Forelimb muscle (tissue), 1 donor: ENCODE results near the gene MAGOHB. TPM values are rescaled to one million over a fixed set of nuclear protein-coding genes. Genes with fewer than 3 reads are reported as not detected.
"Not testable (repeated sequence)": the region's sequence is repeated elsewhere in the genome, so short reads cannot be mapped to it uniquely, and the experiment has no call there.

Experiments used
- DNase-seq: peaks from one replicate; pipeline ENCODE4 v3.0.0-alpha.2; 2013; ENCODE audit warnings: low read depth
- polyA plus RNA-seq: library from polyadenylated mRNA; unstranded; fragments of 120-200 nt; gene quantifications from one replicate; pipeline ENCODE4 v1.2.1, GENCODE V29; 2013; ENCODE audit not compliant: insufficient read length

The MAGOHB gene
- 20.2 TPM for polyA plus RNA-seq

DNA sequence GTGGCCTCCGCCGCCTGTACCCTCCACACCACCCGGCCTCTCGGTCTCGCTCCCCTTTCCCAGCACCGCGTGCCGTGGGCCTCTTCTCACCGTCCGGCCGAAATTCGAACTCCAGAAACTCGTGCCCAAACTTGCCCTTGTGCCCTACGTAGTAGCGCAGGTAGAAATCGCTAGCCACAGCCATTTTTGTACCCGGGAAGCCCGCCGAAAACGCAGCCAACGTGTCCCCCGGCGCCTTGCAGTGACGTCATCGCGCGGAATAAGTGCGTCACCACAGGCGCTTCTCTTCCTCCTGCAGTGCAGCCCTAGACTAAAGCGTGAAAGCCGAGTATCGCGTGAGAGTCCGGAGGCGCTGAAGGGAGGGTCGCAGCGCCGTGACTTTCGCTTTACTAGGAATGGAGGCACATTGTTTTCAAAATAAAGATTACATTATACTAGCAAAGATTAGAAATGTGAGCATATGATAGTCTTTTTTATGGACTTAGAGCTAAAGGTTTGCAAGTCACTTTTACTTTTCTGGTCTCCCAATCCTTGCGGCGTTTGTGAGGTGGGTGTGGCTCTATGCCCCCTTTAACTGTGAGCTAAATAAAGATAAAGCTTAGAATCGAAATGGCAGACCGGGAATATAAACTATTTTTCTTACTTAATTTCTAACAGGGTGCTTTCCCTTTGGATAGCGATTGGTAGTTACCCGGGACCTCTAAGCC is at the start of gene MAGOHB:
Gene MAGOHB (minus strand): TSS at position 261 of the 707 bp plus-strand sequence. CDS start 77 bp downstream, at position 184.
- DNase-seq: peak; percentile 93

- DNase-seq: no peak
Measured at GRCh38 chr12:10661338-10661737, 47.9 kb upstream of the MAGOHB start.

DNA sequence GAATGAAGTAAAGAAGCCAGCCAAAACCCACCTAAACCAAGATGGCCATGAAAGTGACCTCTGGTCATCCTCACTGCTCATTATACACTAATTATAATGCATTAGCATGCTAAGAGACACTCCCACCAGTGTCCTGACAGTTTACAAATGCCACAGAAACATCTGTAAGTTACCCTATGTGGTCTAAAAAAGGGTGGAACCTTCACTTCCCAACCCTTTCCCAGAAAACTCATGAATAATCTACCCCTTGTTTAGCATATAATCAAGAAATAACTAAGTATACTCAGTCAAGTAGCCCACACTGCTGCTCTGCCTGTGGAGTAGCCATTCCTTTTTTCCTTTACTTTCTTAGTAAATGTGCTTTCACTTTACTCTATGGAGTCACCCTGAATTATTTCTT is 40.6 kb upstream of the MAGOHB start:
- DNase-seq: no peak

DNA sequence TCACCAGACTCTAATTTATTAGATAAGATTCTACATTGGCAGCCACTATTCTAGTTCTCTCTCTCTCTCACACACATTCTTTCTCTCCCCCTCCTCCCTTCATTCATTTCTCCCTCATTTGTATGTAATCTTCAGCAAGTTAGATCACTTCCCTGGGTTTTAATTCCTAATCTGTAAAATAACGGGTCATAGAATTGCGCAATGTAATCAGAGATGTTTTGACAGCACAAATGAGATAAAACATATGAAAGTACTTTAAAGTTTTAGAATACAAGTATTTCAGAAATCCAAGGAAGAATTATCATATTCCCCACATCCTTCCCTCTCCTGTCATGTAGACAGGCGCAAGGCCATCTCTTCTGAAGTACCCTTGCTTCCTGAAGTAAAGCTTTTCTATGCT is 38.8 kb upstream of the MAGOHB start:
- no peak for DNase-seq

DNA sequence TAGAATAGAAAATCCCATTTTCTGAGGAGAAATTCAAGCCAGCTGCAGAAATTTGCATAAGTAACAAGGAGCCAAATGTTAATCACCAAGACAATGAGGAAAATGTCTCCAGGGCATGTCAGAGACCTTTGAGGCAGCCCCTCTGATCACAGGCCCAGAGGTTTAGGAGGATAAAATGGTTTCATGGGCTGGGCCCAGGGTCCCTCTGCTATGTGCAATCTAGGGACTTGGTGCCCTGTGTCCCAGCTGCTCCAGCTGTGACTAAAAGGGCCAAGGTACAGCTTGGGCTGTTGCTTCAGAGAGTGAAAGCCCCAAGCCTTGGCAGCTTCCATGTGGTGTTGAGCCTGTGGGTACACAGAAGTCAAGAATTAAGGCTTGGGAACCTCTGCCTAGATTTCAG is 33.2 kb upstream of the MAGOHB start:
- not testable (repeated sequence) for DNase-seq

DNA sequence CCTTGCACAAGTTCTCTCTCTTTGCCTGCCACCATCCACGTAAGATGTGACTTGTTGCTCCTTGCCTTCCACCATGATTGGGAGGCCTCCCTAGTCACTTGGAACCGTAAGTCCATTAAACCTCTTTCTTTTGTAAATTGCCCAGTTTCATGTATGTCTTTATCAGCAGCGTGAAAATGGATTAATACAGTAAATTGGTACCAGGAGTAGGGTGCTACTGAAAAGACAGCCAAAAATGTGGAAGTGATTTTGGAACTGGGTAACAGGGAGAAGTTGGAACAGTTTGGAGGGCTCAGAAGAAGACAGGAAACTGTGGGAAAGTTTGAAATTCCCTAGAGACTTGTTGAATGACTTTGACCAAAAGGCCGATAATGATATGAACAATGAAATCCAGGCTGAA is 32.5 kb upstream of the MAGOHB start:
- DNase-seq: no peak

DNA sequence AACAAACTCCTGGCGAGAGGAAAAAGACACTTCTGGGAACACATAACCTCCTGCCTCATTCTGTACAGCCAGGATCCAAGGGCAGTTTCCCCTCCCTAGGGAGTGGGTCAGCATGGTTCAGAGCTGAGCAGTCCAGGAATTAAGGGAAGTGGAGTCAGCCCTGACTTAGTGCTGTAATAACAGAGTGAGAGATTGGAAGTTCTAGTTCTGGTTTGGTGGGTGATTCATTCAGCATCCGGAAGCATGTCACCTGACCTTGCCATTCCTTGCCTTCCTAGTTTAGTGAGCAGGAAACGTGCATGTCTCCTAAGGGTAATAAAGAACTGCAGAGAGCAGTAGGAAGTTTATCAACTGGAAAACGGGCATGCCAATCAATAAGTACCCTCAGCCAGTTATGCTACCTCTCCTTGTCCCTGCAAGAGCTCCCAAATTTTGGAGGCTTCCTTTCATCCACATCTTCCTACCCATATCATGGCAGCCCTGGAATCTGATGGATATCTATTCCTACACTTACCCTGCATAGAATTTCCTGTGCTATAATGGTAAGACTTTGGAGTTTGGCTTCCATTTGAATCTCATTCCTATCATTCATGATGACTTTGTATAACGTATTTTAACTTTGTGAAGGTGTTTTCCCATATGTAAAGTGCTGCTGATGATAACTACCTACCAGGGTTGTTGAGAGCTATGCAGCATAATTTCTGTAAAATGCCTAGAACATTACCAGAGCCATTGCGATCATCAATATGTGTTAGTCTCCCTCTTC is 28.5 kb upstream of the MAGOHB start:
- DNase-seq: no peak

GRCh38 chr12:10638728-10639127 is 25.3 kb upstream of the MAGOHB start:
- DNase-seq: no peak

DNA sequence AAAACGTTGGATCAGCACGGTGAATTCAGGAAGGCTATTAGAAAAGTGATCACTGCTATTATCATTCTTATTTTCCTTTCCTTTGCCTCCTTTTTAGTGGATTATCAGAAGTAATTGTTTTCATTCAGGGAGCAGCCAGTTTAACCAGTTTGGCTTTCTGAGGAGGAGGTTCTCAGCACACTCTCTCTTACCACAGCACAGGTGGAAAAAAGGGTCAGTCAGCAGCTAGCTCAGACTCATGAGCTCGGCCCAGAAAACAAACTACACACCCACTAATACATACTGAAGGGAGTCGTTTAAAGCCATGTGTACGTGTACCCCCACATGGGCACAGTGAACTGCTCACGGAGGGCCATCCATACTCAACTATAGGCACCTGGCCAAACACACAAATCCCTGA is 23.2 kb upstream of the MAGOHB start:
- no peak for DNase-seq

GRCh38 chr12:10636124-10636523 is 22.7 kb upstream of the MAGOHB start:
- DNase-seq: no peak

GRCh38 chr12:10635306-10635705 is 21.9 kb upstream of the MAGOHB start:
- DNase-seq: no peak

GRCh38 chr12:10634427-10634826 is 21.0 kb upstream of the MAGOHB start:
- no peak for DNase-seq

DNA sequence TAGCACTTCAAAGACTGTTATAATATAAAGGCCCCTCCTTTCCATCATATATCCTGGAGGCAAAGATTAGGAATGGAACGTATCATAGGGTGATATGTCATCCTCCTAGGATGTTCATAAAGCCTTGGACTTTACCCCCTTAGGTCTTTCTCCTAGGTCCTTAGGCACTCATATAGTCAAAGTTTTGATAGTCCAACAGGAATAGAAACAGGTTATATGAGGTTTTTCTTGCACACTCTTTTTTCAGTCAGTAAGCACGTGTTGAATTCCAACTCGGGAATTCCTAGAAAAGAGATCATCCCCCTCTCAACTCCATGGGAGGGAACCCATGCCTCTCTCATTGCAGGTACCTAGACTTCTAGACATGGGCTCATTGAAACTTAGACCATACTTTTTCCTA is 20.1 kb upstream of the MAGOHB start:
- no peak for DNase-seq

DNA sequence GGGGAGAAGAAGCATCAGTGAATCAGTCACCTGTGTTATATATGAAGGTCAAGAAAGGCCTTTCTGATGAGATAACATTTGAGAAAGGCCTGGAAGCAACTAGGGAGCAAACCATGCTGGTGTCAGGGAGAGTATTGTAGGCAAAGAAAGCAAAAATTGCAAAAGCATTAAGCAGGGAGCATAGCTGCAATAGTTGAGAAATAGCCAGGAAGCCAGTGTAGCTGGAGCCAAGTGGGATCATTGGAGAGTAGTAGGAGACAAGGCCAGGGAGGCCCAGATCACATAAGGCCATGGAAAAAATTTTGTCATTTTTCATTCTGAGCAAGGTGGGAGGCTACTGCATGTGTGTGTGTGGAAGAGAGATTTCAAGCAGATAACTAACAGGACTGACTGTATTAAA is 18.8 kb upstream of the MAGOHB start:
- no peak for DNase-seq

DNA sequence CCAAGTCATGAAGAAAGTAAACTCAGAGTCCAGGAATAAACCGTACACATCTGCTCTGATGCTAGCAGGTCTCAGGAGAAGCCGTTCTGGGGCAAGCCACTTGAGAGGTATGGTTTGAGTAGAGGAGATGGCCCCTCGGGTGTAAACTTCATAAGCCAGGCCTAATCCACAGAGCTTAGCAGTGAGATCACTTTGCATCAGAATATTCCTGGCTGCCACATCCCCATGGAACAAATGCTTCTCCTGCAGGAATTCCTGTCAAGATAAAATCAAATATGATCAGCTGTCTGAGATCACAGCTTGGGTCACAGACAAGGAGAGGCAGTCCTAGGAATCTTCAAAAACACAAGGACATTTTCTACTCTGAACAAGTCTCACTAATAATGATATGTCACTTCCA is 11.2 kb upstream of the MAGOHB start:
- no peak for DNase-seq

GRCh38 chr12:10623131-10623530 is 9.7 kb upstream of the MAGOHB start:
- DNase-seq: no peak

DNA sequence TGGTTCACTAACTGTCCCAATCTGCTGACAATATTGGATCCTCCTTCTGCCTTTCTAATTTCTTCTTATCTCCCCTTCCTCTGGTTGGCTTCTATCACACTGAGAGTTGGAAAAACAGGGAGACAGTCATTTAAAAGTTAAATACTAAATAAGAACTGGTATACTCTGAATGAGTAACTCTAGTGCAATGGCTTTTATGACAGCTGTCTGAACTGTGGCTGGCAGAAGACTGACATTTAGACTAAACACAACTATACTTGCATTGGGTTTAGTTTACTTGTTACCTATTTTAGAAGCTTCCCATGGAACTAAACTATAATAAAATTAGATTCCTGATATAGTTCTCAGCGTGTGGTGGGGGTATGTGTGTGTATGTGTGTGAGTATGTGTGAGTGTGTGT is 7.9 kb upstream of the MAGOHB start:
- DNase-seq: no peak

DNA sequence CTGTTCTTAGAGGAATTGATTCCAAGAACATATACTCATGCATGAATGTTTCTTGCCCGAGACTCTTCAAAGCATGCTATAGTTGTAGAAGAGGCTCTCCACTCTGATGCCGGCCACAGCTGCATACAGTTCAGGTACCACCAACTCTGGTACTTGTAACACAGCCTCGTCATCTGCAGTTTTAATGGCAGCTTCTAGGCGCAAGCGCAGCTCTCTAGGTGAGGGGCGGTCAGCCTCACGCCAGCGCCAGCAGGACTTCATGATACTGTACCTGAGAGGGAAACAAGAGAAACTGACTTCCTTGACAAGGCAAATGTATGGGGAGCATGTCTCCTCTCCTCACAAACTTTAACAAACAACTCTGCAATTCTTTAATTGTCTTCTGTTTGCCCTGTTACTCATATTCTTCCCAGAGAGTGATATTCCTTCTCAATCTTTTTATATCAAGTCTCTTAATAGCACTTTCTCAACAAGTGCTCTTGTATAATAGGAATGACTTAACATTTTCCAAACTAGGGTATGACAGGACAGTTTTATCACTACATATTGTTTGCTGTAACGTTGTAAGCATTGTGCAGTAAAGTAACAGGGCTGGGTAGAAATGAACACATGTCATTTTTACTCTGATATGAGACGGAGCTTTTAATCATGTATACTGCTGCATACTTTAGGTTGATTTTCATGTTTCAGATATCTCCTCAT is 6.8 kb upstream of the MAGOHB start:
- DNase-seq: no peak

DNA sequence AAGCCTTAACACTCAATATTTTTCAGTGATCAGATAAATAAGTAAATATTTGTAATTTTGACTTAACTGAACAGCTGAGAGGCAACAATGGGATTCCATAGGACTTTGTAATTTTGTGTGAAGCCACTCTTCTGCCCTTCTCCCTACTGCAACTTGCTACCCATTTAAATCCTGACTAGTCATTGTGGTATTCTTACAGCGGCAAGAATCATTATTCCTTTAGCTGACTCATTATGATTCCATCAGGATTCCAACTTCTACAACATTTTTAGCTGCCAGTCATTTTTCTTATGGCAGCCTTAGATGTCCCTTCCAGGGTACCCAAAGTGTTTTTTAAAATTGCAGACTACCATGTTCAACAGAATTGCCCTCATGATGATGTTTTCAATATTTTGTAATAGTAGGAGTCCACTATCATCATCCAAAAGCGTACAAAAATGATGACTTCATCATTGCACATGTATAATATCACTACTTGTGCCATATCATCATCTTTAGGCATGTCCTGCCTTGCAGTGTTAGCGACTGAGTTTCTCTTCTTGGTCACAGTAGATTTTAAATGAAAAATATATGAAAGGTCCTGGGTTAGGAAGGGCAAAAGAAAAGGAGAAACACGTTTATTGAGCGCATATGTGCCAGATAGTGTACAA is 5.1 kb upstream of the MAGOHB start:
- no peak for DNase-seq

GRCh38 chr12:10617863-10618262 is 4.5 kb upstream of the MAGOHB start:
- DNase-seq: no peak

DNA sequence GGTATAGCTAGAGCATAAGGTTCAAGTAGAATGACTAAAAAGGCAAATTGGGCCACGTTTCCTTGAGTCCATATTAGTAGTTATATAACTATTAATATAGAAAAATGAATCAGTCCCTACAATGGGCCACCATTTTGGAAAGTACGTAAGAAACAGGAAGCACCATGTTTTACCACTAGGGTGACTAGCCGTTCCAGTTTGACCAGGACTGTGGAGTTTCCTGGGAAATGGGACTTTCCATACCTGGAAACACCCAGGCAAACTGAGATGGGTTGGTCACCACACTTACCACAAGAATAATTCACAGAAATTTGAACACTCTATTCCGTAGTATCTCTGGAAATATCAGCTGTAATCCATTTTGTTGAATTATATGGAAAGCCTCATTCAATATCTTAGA is 2.1 kb upstream of the MAGOHB start:
- DNase-seq: no peak

GRCh38 chr12:10614056-10614370 is 604 bp upstream of the MAGOHB start:
- no peak for DNase-seq
